Panc1 (cell line): Measurements from ENCODE around the gene FBXL19. TPM values are rescaled to one million over a fixed set of nuclear protein-coding genes. Genes with fewer than 3 reads are reported as not detected.

ENCODE experiments used
- ATAC-seq: fragments of 200-7000 bp; cut with Tn5 transposase; 2 replicates; pipeline ENCODE4 v1.9.1; 2020; ENCODE audit warnings: mild to moderate bottlenecking, moderate library complexity
- BruUV-seq: library from RNA; stranded (reverse); fragments of 400-500 nt; replicated peaks from 2 replicates; lab custom pipeline; 2021; lab: Mats Ljungman, UMichigan
- CTCF ChIA-PET: fragments of 300-600 bp; sonication (Branson Sonifier 250); formaldehyde crosslinking; loops from one replicate; lab custom pipeline; 2022; ENCODE audit warnings: antibody characterized with exemption; lab: Charles Lee
- POLR2A ChIA-PET: fragments of 300-600 bp; sonication (Branson Sonifier 250); formaldehyde crosslinking; loops from one replicate; lab custom pipeline; 2022; ENCODE audit warnings: antibody characterized with exemption; lab: Charles Lee
- DNase-seq: peaks from one replicate; pipeline ENCODE4 v3.0.0-alpha.2; 2010; ENCODE audit warnings: low read depth, low spot score
- H3K27ac ChIP-seq: 2 replicates; pipeline ENCODE4 v1.5.1; 2011; ENCODE audit warnings: mild to moderate bottlenecking, low read length, inconsistent platforms
- H3K27me3 ChIP-seq: fragments of 200-500 bp; sonication (Bioruptor generic); 2 replicates; pipeline ENCODE4 v1.6.0; 2014; ENCODE audit warnings: low read length, inconsistent platforms; ENCODE audit not compliant: control insufficient read depth, insufficient read depth
- H3K36me3 ChIP-seq: fragments of 200-500 bp; sonication (Bioruptor generic); 2 replicates; pipeline ENCODE4 v1.5.1; 2014; ENCODE audit warnings: inconsistent platforms, mild to moderate bottlenecking, low read length, moderate library complexity; ENCODE audit not compliant: control insufficient read depth, insufficient read depth
- H3K4me1 ChIP-seq: 2 replicates; pipeline ENCODE4 v1.5.1; 2011; ENCODE audit warnings: inconsistent platforms, mild to moderate bottlenecking, low read length, moderate library complexity; ENCODE audit not compliant: control insufficient read depth, insufficient read depth
- H3K4me3 ChIP-seq, 2 experiments: 2 replicates each; pipeline ENCODE4 v1.5.1; 2011 to 2012; ENCODE audit warnings: low read depth in 2 of 2, low read length in 2 of 2, mild to moderate bottlenecking in 2 of 2, inconsistent platforms in 1 of 2, moderate library complexity in 1 of 2
- H3K9me3 ChIP-seq: fragments of 200-500 bp; sonication (Bioruptor generic); 2 replicates; pipeline ENCODE4 v1.5.1; 2014; ENCODE audit warnings: low read depth, mild to moderate bottlenecking, inconsistent platforms, low read length, moderate library complexity; ENCODE audit not compliant: control insufficient read depth, insufficient read depth
- POLR2AphosphoS5 ChIP-seq: IDR thresholded peaks from 2 replicates; pipeline ENCODE4 v1.6.1; 2012; ENCODE audit warnings: mild to moderate bottlenecking, low read depth, low read length, moderate library complexity
- SIN3A ChIP-seq: IDR thresholded peaks from 2 replicates; pipeline ENCODE4 v1.6.1; 2012; ENCODE audit warnings: low read depth, mild to moderate bottlenecking, low read length, moderate library complexity, borderline replicate concordance; ENCODE audit not compliant: insufficient read depth
- TCF7L2 ChIP-seq: IDR thresholded peaks from 2 replicates; pipeline ENCODE4 v1.6.1; 2011; ENCODE audit warnings: mild to moderate bottlenecking, low read depth, low read length, inconsistent platforms
- in situ Hi-C: cut with HindIII; loops from 2 replicates; pipeline ENCODE4 v1.10.0; 2016; ENCODE audit warnings: low sequenced_read_pairs, low pct_unique_long_range_greater_than_20kb
- intact Hi-C: fragments of 100-400 bp; cut with micrococcal nuclease; formaldehyde crosslinking; loops from one replicate; pipeline ENCODE4 v1.10.0; 2022; ENCODE audit not compliant: unreplicated experiment
- total RNA-seq: library from RNA; stranded (reverse); gene quantifications from one replicate; pipeline ENCODE4 v1.2.1, GENCODE V29; 2021; ENCODE audit not compliant: unreplicated experiment
- TF ChIP-seq, protein P1 (sequence below), 2 experiments: IDR thresholded peaks; 2 replicates each; pipeline ENCODE4 v1.6.1; 2011 to 2012; ENCODE audit warnings: low read depth in 2 of 2, control low read depth in 1 of 2, low read length in 1 of 2, mild to moderate bottlenecking in 1 of 2, moderate library complexity in 1 of 2; ENCODE audit not compliant: insufficient read depth in 1 of 2
- TF ChIP-seq, protein P2 (sequence below): fragments of 450-650 bp; IDR thresholded peaks from 2 replicates; pipeline ENCODE4 v1.5.1; 2017; ENCODE audit warnings: mild to moderate bottlenecking

The FBXL19 gene
- total RNA-seq, 1 experiment from 2014 or later, result 52.3 TPM

DNA sequence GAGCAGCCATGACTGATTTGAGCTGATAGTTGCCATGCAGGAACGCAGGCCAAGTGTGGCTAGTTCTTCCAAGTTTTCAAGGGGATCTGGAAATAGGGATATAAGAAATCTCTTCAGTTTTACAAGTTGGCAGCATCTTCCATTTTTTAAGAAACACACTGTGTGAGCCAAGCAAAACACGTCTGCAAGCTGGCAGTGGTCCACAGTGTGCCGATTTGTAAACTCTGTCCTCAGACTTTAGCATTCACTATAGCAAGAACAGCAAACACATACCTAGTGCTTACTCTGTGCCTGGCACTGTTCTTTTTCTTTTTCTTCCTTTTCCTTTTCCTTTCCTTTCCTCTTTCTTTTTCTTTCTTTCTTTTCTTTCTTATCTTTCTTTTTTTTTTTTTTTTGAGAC is 28.4 kb downstream of the FBXL19 start:
- in situ Hi-C loops (no loop called here), intact Hi-C loops (loop anchor here (5.0 kb wide), 1 partner anchor 146 kb away; no protein-coding TSS in a partner anchor)
- Histone ChIP-seq H3K9me3 (no peaks in the 10 kb centered on the region), H3K4me3 (no peak overlapping the region), H3K27ac (no peak overlapping the region; the same call in 1 of the 2 replicates), H3K36me3 (no peaks in the 10 kb centered on the region; the same call in 1 of the 2 replicates), H3K27me3 (no peaks in the 10 kb centered on the region), H3K4me1 (peaks cover 48% of the 10 kb centered on the region)
- DNase-seq (no peak), ATAC-seq (no peak)
- ChIA-PET CTCF (interaction anchor here (0.6 kb wide), 1 partner anchor 190 kb away, joined by 3 read pairs; no protein-coding TSS in a partner anchor), POLR2A (no interaction called here)
- TF ChIP-seq, protein P1, sequence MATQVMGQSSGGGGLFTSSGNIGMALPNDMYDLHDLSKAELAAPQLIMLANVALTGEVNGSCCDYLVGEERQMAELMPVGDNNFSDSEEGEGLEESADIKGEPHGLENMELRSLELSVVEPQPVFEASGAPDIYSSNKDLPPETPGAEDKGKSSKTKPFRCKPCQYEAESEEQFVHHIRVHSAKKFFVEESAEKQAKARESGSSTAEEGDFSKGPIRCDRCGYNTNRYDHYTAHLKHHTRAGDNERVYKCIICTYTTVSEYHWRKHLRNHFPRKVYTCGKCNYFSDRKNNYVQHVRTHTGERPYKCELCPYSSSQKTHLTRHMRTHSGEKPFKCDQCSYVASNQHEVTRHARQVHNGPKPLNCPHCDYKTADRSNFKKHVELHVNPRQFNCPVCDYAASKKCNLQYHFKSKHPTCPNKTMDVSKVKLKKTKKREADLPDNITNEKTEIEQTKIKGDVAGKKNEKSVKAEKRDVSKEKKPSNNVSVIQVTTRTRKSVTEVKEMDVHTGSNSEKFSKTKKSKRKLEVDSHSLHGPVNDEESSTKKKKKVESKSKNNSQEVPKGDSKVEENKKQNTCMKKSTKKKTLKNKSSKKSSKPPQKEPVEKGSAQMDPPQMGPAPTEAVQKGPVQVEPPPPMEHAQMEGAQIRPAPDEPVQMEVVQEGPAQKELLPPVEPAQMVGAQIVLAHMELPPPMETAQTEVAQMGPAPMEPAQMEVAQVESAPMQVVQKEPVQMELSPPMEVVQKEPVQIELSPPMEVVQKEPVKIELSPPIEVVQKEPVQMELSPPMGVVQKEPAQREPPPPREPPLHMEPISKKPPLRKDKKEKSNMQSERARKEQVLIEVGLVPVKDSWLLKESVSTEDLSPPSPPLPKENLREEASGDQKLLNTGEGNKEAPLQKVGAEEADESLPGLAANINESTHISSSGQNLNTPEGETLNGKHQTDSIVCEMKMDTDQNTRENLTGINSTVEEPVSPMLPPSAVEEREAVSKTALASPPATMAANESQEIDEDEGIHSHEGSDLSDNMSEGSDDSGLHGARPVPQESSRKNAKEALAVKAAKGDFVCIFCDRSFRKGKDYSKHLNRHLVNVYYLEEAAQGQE (IDR thresholded peaks at IDR 0.05; ENCODE audit: insufficient read depth in 1 of 2, low read depth in 2 of 2, low read length in 1 of 2), result no peak
- TF ChIP-seq TCF7L2, result no peak
- TF ChIP-seq, protein P2, sequence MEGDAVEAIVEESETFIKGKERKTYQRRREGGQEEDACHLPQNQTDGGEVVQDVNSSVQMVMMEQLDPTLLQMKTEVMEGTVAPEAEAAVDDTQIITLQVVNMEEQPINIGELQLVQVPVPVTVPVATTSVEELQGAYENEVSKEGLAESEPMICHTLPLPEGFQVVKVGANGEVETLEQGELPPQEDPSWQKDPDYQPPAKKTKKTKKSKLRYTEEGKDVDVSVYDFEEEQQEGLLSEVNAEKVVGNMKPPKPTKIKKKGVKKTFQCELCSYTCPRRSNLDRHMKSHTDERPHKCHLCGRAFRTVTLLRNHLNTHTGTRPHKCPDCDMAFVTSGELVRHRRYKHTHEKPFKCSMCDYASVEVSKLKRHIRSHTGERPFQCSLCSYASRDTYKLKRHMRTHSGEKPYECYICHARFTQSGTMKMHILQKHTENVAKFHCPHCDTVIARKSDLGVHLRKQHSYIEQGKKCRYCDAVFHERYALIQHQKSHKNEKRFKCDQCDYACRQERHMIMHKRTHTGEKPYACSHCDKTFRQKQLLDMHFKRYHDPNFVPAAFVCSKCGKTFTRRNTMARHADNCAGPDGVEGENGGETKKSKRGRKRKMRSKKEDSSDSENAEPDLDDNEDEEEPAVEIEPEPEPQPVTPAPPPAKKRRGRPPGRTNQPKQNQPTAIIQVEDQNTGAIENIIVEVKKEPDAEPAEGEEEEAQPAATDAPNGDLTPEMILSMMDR, result no peak
- no peak for TF ChIP-seq SIN3A
- TF ChIP-seq POLR2AphosphoS5, result no peak
- no TSS peak for BruUV-seq

DNA sequence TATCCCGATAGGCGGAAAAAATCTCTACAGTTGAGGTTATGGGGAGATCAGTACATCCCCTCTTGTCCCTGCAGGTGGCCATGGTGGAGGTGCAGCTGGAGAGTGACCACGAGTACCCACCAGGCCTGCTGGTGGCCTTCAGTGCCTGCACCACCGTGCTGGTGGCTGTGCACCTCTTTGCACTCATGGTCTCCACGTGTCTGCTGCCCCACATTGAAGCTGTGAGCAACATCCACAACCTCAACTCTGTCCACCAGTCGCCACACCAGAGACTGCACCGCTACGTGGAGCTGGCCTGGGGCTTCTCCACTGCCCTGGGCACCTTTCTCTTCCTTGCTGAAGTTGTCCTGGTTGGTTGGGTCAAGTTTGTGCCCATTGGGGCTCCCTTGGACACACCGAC is 29.7 kb downstream of the FBXL19 start:
- H3K4me1 ChIP-seq, result peaks cover 41% of the 10 kb centered on the region
- H3K9me3 ChIP-seq, result no peaks in the 10 kb centered on the region
- H3K36me3 ChIP-seq, result no peaks in the 10 kb centered on the region; the same call in 1 of the 2 replicates
- DNase-seq (no peak), ATAC-seq (no peak)
- ChIA-PET CTCF (interaction anchor here (0.6 to 1.5 kb wide), 3 partner anchors 11 to 314 kb away, joined by 3 to 7 read pairs (median 3); no protein-coding TSS in a partner anchor), POLR2A (no interaction called here)
- intact Hi-C loops (loop anchor here (5.0 kb wide), 1 partner anchor 144 kb away; no protein-coding TSS in a partner anchor), in situ Hi-C loops (no loop called here)
- no TSS peak for BruUV-seq
- TF ChIP-seq TCF7L2 (no peak), SIN3A (no peak), POLR2AphosphoS5 (no peak)
- TF ChIP-seq, protein P2, result no peak
- TF ChIP-seq, protein P1 (IDR thresholded peaks at IDR 0.05; ENCODE audit: insufficient read depth in 1 of 2, low read depth in 2 of 2, low read length in 1 of 2), result no peak
- no peak overlapping the region for H3K27ac ChIP-seq
- no peak overlapping the region for H3K4me3 ChIP-seq
- H3K27me3 ChIP-seq, result no peaks in the 10 kb centered on the region
